ENCODE data around the gene DOCK11. TPM values are rescaled to one million over a fixed set of nuclear protein-coding genes. Genes with fewer than 3 reads are reported as not detected.
A peak's percentile ranks its signal among the peaks of the same experiment; 100 is the strongest.
"Not testable (repeated sequence)": the region's sequence is repeated elsewhere in the genome, so short reads cannot be mapped to it uniquely, and the experiment has no call there.

The DOCK11 gene
- total and polyA plus RNA-seq, 2 experiments from 2014 or later, result 11.2 to 12.5 TPM

DNA sequence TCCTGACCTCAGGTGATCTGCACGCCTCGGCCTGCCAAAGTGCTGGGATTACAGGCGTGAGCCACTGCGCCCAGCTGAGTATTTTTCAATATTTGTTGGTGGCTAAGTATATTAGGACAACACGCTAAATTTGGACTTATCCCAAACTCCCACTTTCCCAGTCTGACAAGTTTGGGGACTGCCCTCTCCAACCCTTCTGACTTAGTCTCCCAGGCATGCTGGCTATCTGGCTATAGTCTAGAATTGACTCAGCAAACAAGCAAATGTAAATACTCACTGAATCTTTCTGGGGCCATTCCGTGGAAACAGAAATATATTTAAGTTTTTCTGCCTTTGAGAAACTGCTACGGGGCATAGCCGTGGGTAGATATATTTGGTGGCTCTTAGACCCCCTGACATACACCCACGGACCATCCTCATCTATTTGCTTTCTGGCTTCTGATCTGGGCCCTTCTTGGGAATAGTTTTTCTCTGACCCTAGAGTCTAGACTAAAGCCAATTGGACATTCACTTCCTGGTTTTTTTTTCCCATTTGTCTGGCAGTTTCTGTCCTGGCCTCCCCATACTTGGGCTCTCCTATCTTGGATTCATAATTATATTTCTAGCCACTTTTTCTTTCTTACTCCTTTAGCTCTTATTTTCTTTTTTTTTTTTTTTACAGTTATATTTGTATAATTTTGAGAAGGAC is 11.3 kb upstream of the DOCK11 start:
- no peak for DNase-seq (ENCODE audit: low read depth in 1 of 2, low spot score in 1 of 2)
- Histone ChIP-seq H3K27ac (no peak overlapping the region), H3K27me3 (no peaks in the 10 kb centered on the region), H3K4me3 (no peak overlapping the region), H3K36me3 (no peaks in the 10 kb centered on the region), H3K4me1 (ENCODE audit: low read depth) (no peaks in the 10 kb centered on the region), H3K9me3 (ENCODE audit: low read depth) (no peaks in the 10 kb centered on the region)
- TF ChIP-seq, protein P1, sequence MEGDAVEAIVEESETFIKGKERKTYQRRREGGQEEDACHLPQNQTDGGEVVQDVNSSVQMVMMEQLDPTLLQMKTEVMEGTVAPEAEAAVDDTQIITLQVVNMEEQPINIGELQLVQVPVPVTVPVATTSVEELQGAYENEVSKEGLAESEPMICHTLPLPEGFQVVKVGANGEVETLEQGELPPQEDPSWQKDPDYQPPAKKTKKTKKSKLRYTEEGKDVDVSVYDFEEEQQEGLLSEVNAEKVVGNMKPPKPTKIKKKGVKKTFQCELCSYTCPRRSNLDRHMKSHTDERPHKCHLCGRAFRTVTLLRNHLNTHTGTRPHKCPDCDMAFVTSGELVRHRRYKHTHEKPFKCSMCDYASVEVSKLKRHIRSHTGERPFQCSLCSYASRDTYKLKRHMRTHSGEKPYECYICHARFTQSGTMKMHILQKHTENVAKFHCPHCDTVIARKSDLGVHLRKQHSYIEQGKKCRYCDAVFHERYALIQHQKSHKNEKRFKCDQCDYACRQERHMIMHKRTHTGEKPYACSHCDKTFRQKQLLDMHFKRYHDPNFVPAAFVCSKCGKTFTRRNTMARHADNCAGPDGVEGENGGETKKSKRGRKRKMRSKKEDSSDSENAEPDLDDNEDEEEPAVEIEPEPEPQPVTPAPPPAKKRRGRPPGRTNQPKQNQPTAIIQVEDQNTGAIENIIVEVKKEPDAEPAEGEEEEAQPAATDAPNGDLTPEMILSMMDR (IDR thresholded peaks at IDR 0.05; ENCODE audit: low read depth, low read length), result no peak

DNA sequence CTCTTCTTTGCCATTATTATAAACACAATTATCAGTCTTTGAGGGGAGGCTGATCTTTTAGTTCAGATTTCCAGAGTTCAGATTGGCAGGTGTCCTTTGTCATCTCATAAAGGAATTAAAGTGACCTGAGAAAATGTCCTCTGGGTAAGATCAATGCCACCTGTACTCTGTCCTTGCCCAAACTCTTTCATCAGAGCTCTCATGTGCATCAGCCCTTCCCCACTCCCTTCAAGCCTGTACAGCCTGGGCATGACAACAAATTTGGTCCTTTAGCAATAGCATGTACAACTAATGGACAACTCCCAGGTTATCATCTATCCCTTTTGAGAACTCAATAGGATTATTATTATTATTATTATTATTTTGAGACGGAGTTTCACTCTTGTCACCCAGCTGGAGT is 8.9 kb upstream of the DOCK11 start:
- not testable (repeated sequence) for H3K9me3 ChIP-seq (ENCODE audit: low read depth); H3K4me3 ChIP-seq; H3K4me1 ChIP-seq (ENCODE audit: low read depth); H3K27ac ChIP-seq; H3K27me3 ChIP-seq; H3K36me3 ChIP-seq; DNase-seq (ENCODE audit: low read depth in 1 of 2, low spot score in 1 of 2)

DNA sequence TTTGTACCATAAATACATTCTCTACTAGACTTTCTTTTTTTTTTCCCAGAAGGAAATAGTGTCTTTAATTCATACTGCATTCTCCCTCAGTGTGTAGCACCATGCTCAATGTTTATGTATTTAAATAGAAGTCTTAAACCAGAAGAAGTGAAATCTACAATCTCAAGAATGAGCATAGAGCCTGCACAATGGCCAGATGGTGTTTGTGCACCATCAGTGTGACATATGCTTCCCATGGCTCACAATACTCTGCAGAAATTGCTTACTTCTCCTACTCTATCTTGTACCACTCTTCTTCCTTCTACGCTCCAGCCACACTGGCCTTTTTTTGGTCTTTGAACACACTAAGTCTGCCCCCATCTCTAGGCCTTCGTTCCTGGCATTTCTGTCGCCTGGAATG is 2.6 kb upstream of the DOCK11 start:
- Histone ChIP-seq H3K27ac (no peak overlapping the region), H3K36me3 (no peaks in the 10 kb centered on the region), H3K4me3 (no peak overlapping the region), H3K4me1 (ENCODE audit: low read depth) (peaks cover 3% of the 10 kb centered on the region), H3K9me3 (ENCODE audit: low read depth) (no peaks in the 10 kb centered on the region), H3K27me3 (no peaks in the 10 kb centered on the region)
- TF ChIP-seq, protein P1 (IDR thresholded peaks at IDR 0.05; ENCODE audit: low read depth, low read length), result no peak
- no peak for DNase-seq (ENCODE audit: low read depth in 1 of 2, low spot score in 1 of 2)

DNA sequence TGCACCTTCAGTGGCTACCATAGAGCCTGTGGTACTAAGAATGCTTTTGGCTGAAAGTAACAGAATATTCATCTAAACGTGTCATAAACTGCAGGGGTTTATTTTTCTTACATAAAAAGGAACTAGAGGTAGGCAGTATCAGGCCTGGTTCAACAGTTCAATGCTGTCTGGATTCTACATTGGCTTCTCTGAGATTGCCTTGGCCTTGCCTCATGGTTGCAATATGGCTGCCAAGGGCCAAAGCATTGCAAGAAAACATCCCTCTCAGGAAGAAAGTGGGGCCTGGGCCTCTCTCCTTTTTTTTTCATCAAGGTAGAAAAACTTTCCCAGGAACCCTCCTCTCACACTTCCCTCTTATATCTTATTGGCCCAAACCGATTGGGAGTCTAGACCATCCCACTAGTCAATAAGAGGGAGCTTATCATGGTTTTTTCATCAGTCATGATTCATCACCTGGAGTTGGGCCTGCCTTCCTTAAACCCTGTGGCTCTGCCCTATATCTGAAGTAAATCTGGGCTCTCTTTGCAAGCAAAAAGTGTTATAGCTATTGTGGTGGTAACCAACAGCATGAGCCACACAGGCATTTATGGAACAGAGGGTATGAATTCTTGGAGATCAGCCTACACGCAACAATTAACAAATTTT is 1.8 kb upstream of the DOCK11 start:
- Histone ChIP-seq H3K4me3 (no peak overlapping the region), H3K27ac (no peak overlapping the region), H3K4me1 (ENCODE audit: low read depth) (peaks cover 9% of the 10 kb centered on the region), H3K9me3 (ENCODE audit: low read depth) (no peaks in the 10 kb centered on the region), H3K27me3 (no peaks in the 10 kb centered on the region), H3K36me3 (no peaks in the 10 kb centered on the region)
- TF ChIP-seq, protein P1 (IDR thresholded peaks at IDR 0.05; ENCODE audit: low read depth, low read length), result no peak
- DNase-seq (ENCODE audit: low read depth in 1 of 2, low spot score in 1 of 2), result no peak

DNA sequence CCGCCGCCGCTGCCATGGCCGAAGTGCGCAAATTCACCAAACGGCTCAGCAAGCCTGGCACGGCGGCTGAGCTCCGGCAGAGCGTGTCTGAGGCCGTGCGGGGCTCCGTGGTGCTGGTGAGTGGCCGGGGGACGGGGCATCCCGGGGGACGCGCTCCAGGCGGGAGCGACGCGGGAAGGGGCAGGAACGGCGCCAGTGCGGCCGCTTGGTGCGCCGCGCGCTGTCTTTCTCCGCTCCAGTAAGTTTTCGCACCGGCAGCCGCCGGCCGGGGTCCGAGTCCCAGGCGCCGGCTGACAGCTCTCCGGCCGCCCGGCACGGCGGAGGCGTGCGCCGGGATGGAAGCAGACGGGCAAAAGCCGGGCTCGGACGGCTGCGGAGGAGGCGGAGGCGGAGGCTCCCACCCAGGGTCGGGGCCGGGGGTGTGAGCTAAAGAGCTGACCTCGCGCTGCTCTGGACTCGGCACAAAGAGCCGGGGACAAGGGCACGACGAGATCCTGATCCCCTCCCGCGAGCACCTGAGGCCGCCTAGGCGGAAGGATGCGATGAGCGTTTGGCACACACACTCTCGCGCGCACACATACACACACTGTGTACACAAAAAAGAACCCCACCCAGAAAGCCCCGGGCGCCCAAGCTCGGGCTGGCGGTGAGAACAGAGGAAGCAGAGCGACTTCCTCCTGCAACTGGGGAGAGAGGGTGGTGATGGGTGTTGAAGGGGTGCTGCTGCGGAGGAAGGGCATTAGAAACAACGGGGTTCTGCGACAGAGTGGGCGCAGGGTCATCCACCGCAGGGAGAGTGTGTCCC is 545 bp downstream of the DOCK11 start:
- Histone ChIP-seq H3K9me3 (ENCODE audit: low read depth) (no peaks in the 10 kb centered on the region), H3K36me3 (no peaks in the 10 kb centered on the region), H3K27ac (peak overlapping the region; percentile 68), H3K4me1 (ENCODE audit: low read depth) (peaks cover 13% of the 10 kb centered on the region), H3K27me3 (no peaks in the 10 kb centered on the region), H3K4me3 (peak overlapping the region; percentile 74)
- no peak for DNase-seq (ENCODE audit: low read depth in 1 of 2, low spot score in 1 of 2)
- TF ChIP-seq, protein P1 (IDR thresholded peaks at IDR 0.05; ENCODE audit: low read depth, low read length), result no peak

DNA sequence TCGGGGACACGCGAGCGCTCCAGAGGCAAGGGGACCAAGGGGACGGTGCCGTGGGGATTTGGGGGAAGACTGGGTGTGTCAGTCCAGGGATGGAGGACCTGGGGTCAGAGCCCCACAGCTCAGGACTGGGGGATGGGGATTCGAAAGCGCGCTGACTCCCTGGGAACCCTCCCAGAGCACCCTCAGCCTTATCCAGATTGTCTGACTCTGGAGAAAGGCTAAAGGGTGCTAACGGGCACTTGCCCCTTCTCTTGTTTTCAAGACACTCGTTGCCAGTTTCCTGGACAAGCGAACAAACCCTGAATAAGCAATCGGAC is 1.1 kb downstream of the DOCK11 start:
- peak overlapping the region; percentile 74 for H3K4me3 ChIP-seq
- no peak for DNase-seq (ENCODE audit: low read depth in 1 of 2, low spot score in 1 of 2)
- H3K27me3 ChIP-seq, result no peaks in the 10 kb centered on the region
- H3K27ac ChIP-seq, result no peak overlapping the region
- TF ChIP-seq, protein P1 (IDR thresholded peaks at IDR 0.05; ENCODE audit: low read depth, low read length), result no peak
- no peaks in the 10 kb centered on the region for H3K36me3 ChIP-seq
- peaks cover 13% of the 10 kb centered on the region for H3K4me1 ChIP-seq (ENCODE audit: low read depth)
- H3K9me3 ChIP-seq (ENCODE audit: low read depth), result no peaks in the 10 kb centered on the region

Measured in cardiac muscle cell (in vitro differentiated cells and primary cell).